Endothelial cell of umbilical vein (primary cell): ENCODE measurements around the gene PLA2R1. TPM values are rescaled to one million over a fixed set of nuclear protein-coding genes. Genes with fewer than 3 reads are reported as not detected.

ENCODE experiments used
- BruUV-seq: library from RNA; stranded (reverse); fragments of 400-500 nt; replicated peaks from 2 replicates; lab custom pipeline; 2021; lab: Mats Ljungman, UMichigan
- CTCF ChIA-PET: fragments of 300-600, 350-600 bp; sonication (Branson Sonifier 250); formaldehyde crosslinking; loops from one replicate; lab custom pipeline; 2021; ENCODE audit warnings: antibody characterized with exemption, inconsistent platforms; lab: Charles Lee
- POLR2A ChIA-PET: fragments of 300-600, 350-600 bp; sonication (Branson Sonifier 250); formaldehyde crosslinking; loops from one replicate; lab custom pipeline; 2021; ENCODE audit warnings: antibody characterized with exemption, inconsistent platforms; lab: Charles Lee
- DNase-seq: peaks from one replicate; pipeline ENCODE4 v3.0.0-alpha.2; 2011; ENCODE audit warnings: low read depth, low spot score
- FAIRE-seq: peaks from 2 replicates; lab custom pipeline; 2011; peaks lifted over from hg19 to GRCh38; lab: Jason Lieb, UNC
- H2AFZ ChIP-seq: 2 replicates; pipeline ENCODE4 v1.6.0; 2012; ENCODE audit warnings: low read depth, low read length, control low read depth, inconsistent platforms
- H3K27ac ChIP-seq: 2 replicates; pipeline ENCODE4 v1.5.1; 2011; ENCODE audit warnings: low read depth, mild to moderate bottlenecking, control low read depth, low read length, moderate library complexity; ENCODE audit not compliant: insufficient read depth
- H3K27me3 ChIP-seq, 2 experiments: 2 replicates each; pipeline versions ENCODE4 v1.6.0 to v1.6.1; 2011; ENCODE audit warnings: low read length in 2 of 2, mixed read lengths in 1 of 2; ENCODE audit not compliant: control insufficient read depth in 2 of 2, insufficient read depth in 2 of 2
- H3K36me3 ChIP-seq, 2 experiments: 2 replicates in 1 of 2; 3 replicates in 1 of 2; pipeline ENCODE4 v1.5.1; 2011; ENCODE audit warnings: low read length in 2 of 2, mild to moderate bottlenecking in 1 of 2, moderate library complexity in 1 of 2; ENCODE audit not compliant: control insufficient read depth in 2 of 2, insufficient read depth in 2 of 2; ENCODE audit errors: extremely low read depth in 1 of 2
- H3K4me1 ChIP-seq: 3 replicates; pipeline ENCODE4 v1.5.1; 2011; ENCODE audit warnings: mild to moderate bottlenecking, low read length; ENCODE audit not compliant: control insufficient read depth, insufficient read depth; ENCODE audit errors: extremely low read depth
- H3K4me2 ChIP-seq: 2 replicates; pipeline ENCODE4 v1.6.1; 2011; ENCODE audit warnings: low read length, control low read depth, mixed read lengths; ENCODE audit not compliant: insufficient read depth
- H3K4me3 ChIP-seq, 3 experiments: fragments of 200-600 bp in 1 of 3; sonication (generic), shearing (Covaris generic) in 1 of 3; replicated peaks in 1 of 3; 2 replicates each; pipeline ENCODE4 v1.5.1; 2011 to 2016; ENCODE audit warnings: control low read depth in 3 of 3, low read length in 3 of 3, mild to moderate bottlenecking in 2 of 3, inconsistent platforms in 1 of 3, low read depth in 1 of 3, moderate library complexity in 1 of 3; ENCODE audit not compliant: insufficient read depth in 1 of 3
- H3K79me2 ChIP-seq: 2 replicates; pipeline ENCODE4 v1.6.0; 2012; ENCODE audit warnings: low read length, inconsistent platforms; ENCODE audit not compliant: control insufficient read depth, insufficient read depth
- H3K9ac ChIP-seq: replicated peaks from 2 replicates; pipeline ENCODE3; 2011; ENCODE audit warnings: low read length, control low read depth; ENCODE audit not compliant: insufficient read depth; ENCODE audit errors: extremely low read depth
- H3K9me1 ChIP-seq: replicated peaks from 3 replicates; pipeline ENCODE4 v1.6.0; 2011; ENCODE audit warnings: mild to moderate bottlenecking, low read length; ENCODE audit not compliant: control insufficient read depth, insufficient read depth; ENCODE audit errors: extremely low read depth
- H3K9me3 ChIP-seq: replicated peaks from 2 replicates; pipeline ENCODE4 v1.5.1; 2012; ENCODE audit warnings: low read length, inconsistent platforms; ENCODE audit not compliant: control insufficient read depth, insufficient read depth
- H4K20me1 ChIP-seq: replicated peaks from 2 replicates; pipeline ENCODE3; 2011; ENCODE audit warnings: mild to moderate bottlenecking, low read length; ENCODE audit not compliant: control insufficient read depth, insufficient read depth; ENCODE audit errors: extremely low read depth
- EZH2 ChIP-seq: IDR thresholded peaks from 2 replicates; pipeline ENCODE4 v1.6.1; 2012; ENCODE audit warnings: borderline replicate concordance, low read depth, mild to moderate bottlenecking, moderate library complexity, low read length, inconsistent platforms; ENCODE audit not compliant: severe bottlenecking
- FOS ChIP-seq: IDR thresholded peaks from 2 replicates; pipeline ENCODE4 v1.6.1; 2011; ENCODE audit warnings: mild to moderate bottlenecking, low read length, moderate library complexity, borderline replicate concordance; ENCODE audit not compliant: insufficient read depth
- GATA2 ChIP-seq: IDR thresholded peaks from 2 replicates; pipeline ENCODE4 v1.7.0; 2011; ENCODE audit warnings: low read depth, mild to moderate bottlenecking, moderate library complexity, mixed read lengths, low read length; ENCODE audit not compliant: insufficient read length, insufficient read depth
- JUN ChIP-seq: IDR thresholded peaks from 2 replicates; pipeline ENCODE4 v1.6.1; 2011; ENCODE audit warnings: borderline replicate concordance, low read depth; ENCODE audit not compliant: insufficient read length, insufficient read depth
- MYC ChIP-seq: IDR thresholded peaks from one replicate; pipeline ENCODE4 v1.6.1; 2011; ENCODE audit warnings: mild to moderate bottlenecking, low read depth, low read length
- POLR2A ChIP-seq: IDR thresholded peaks from 2 replicates; pipeline ENCODE4 v1.6.1; 2012; ENCODE audit warnings: low read depth, mild to moderate bottlenecking, control low read depth, low read length
- POLR2AphosphoS5 ChIP-seq: IDR thresholded peaks from 2 replicates; pipeline ENCODE4 v1.6.1; 2012; ENCODE audit warnings: low read depth, mild to moderate bottlenecking, control low read depth, low read length, moderate library complexity; ENCODE audit not compliant: insufficient read depth
- dilution Hi-C: fragments of 300-500 bp; cut with MboI; formaldehyde crosslinking; loops from one replicate; pipeline ENCODE4 v1.15.0; 2019; ENCODE audit warnings: low sequenced_read_pairs; ENCODE audit not compliant: extremely low pct_ligation_motif_present
- intact Hi-C: fragments of 100-400 bp; cut with micrococcal nuclease; formaldehyde crosslinking; loops from one replicate; pipeline ENCODE4 v1.10.0; 2022
- polyA plus RNA-seq, 4 experiments: library from polyadenylated mRNA; depleted of rRNA in 3 of 4; stranded (reverse) in 3 of 4; unstranded in 1 of 4; fragments of >200 nt; gene quantifications; 2 replicates each; pipeline versions ENCODE4 v1.2.1 to v1.2.3, GENCODE V29; 2011 to 2012; ENCODE audit warnings: missing spikeins in 1 of 4
- total RNA-seq: library from RNA; stranded (reverse); gene quantifications from 2 replicates; pipeline ENCODE4 v1.2.3, GENCODE V29; 2021
- TF ChIP-seq, protein P1 (sequence below), 2 donors: IDR thresholded peaks; 1 replicate in 1 of 2; 2 replicates in 1 of 2; pipeline ENCODE4 v1.5.1; 2011; ENCODE audit warnings: low read length in 2 of 2, mild to moderate bottlenecking in 2 of 2, moderate library complexity in 2 of 2, control low read depth in 1 of 2, inconsistent platforms in 1 of 2, low read depth in 1 of 2; ENCODE audit not compliant: insufficient read depth in 1 of 2; ENCODE audit errors: extremely low read depth in 1 of 2
- TF ChIP-seq, protein P2 (sequence below): IDR thresholded peaks from 2 replicates; pipeline ENCODE4 v1.6.1; 2011; ENCODE audit not compliant: insufficient read depth, insufficient read length

PLA2R1 gene
- total and polyA plus RNA-seq, 2 donors (not counting 3 experiments of a cell fraction or from before 2014, with no cell fraction given): 6.9 to 14.4 TPM

DNA sequence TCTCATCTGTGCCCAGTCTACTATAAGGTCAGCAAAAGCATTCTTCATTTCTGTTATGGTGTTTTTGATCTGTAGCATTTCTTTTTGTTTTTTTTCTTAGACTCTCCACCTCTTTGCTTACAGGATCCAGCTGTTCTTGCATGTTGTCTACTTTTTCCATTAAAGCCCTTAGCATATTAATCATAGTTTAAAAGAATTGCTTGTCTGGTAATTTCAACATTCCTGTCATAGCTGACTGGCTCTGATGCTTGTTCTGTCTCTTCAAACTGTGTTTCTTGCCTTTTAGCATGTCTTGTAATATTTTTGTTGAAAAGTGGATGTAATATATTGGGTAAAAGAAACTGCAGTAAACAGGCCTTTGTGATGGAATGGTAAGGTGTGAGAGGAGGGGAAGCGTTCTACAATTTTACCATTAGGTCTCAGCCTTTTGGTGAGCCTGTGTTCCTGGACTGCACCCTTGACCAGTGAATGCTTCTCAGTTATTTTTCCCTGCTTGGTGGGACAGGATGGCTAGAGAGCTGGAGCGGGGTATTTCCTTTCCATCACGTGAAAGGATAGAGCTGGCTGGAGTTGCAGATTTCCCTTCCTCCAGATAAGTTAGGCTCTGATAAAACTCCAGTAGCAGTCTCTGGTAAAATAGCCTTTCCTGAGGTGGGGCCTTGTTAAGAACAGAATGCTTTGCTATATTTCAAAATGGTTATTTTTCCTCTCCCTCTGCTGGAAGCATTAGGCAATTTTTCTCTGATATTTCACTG lies 65.4 kb downstream of the PLA2R1 start:
- POLR2A ChIA-PET: no interaction called here
- no TSS peak for BruUV-seq
- no peak overlapping the region for H3K27ac ChIP-seq

More for the DNA sequence above, 65.4 kb downstream of the PLA2R1 start:
- intact Hi-C loops: no loop called here
- FAIRE-seq: no peak
- Histone ChIP-seq H3K4me3 (no peak overlapping the region), H2AFZ (no peak overlapping the region), H3K4me1 (no peaks in the 10 kb centered on the region), H3K9me3 (no peaks in the 10 kb centered on the region), H3K9me1 (no peaks in the 10 kb centered on the region), H3K36me3 (no peaks in the 10 kb centered on the region), H3K27me3 (no peaks in the 10 kb centered on the region), H3K4me2 (no peak overlapping the region), H3K79me2 (no peaks in the 10 kb centered on the region), H3K9ac (no peak overlapping the region), H4K20me1 (no peaks in the 10 kb centered on the region)
- TF ChIP-seq POLR2A: no peak
- no peak for TF ChIP-seq FOS
- no peak for TF ChIP-seq EZH2
- no peak for TF ChIP-seq POLR2AphosphoS5
- TF ChIP-seq, protein P1, sequence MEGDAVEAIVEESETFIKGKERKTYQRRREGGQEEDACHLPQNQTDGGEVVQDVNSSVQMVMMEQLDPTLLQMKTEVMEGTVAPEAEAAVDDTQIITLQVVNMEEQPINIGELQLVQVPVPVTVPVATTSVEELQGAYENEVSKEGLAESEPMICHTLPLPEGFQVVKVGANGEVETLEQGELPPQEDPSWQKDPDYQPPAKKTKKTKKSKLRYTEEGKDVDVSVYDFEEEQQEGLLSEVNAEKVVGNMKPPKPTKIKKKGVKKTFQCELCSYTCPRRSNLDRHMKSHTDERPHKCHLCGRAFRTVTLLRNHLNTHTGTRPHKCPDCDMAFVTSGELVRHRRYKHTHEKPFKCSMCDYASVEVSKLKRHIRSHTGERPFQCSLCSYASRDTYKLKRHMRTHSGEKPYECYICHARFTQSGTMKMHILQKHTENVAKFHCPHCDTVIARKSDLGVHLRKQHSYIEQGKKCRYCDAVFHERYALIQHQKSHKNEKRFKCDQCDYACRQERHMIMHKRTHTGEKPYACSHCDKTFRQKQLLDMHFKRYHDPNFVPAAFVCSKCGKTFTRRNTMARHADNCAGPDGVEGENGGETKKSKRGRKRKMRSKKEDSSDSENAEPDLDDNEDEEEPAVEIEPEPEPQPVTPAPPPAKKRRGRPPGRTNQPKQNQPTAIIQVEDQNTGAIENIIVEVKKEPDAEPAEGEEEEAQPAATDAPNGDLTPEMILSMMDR (IDR thresholded peaks at IDR 0.05; ENCODE audit: extremely low read depth in 1 of 2, insufficient read depth in 1 of 2, low read depth in 1 of 2, low read length in 2 of 2): no peak
- no peak for TF ChIP-seq MYC
- no peak for TF ChIP-seq GATA2
- TF ChIP-seq, protein P2, sequence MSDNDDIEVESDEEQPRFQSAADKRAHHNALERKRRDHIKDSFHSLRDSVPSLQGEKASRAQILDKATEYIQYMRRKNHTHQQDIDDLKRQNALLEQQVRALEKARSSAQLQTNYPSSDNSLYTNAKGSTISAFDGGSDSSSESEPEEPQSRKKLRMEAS: no peak
- no peak for TF ChIP-seq JUN
- CTCF ChIA-PET: interaction anchor here (2.0 kb wide), 1 partner anchor 14 kb away, joined by 14 read pairs; no protein-coding TSS in a partner anchor
- dilution Hi-C loops: no loop called here
- DNase-seq: peak; percentile 91
